Left lung (tissue), 10 donors: ENCODE data around the gene PRRT2. TPM values are rescaled to one million over a fixed set of nuclear protein-coding genes. Genes with fewer than 3 reads are reported as not detected.

ENCODE experiments used
- ATAC-seq: fragments of 200-7000 bp; cut with Tn5 transposase; one replicate; pipeline ENCODE4 v1.9.1; 2020; ENCODE audit warnings: moderate library complexity
- DNase-seq, 4 donors: peaks; one replicate each; pipeline ENCODE4 v3.0.0-alpha.2; 2013 to 2020
- H3K27ac ChIP-seq, 2 donors: fragments of 200-600 bp; sonication (generic) in 1 of 2; one replicate each; pipeline versions ENCODE4 v1.5.0 to v1.8.0; 2020 to 2021
- H3K27me3 ChIP-seq, 2 donors: fragments of 200-600 bp; sonication (generic) in 1 of 2; one replicate each; pipeline versions ENCODE4 v1.5.0 to v1.8.0; 2020 to 2021
- H3K36me3 ChIP-seq, 2 donors: fragments of 200-600 bp; sonication (generic) in 1 of 2; one replicate each; pipeline versions ENCODE4 v1.5.0 to v1.8.0; 2020 to 2021
- H3K4me1 ChIP-seq, 2 donors: fragments of 200-600 bp; one replicate each; pipeline ENCODE4 v1.8.0; 2021
- H3K4me3 ChIP-seq, 2 donors: fragments of 200-600 bp; sonication (generic) in 1 of 2; one replicate each; pipeline versions ENCODE4 v1.5.0 to v1.8.0; 2020 to 2021; ENCODE audit warnings: mild to moderate bottlenecking in 1 of 2
- H3K9me3 ChIP-seq, 2 donors: fragments of 200-600 bp; sonication (generic) in 1 of 2; one replicate each; pipeline versions ENCODE4 v1.5.0 to v1.8.0; 2020 to 2021
- intact Hi-C, 2 donors: fragments of 100-400 bp; cut with DNase I; formaldehyde crosslinking; loops; one replicate each; pipeline versions ENCODE4 v1.11.2 to v1.14.2; 2022
- polyA plus RNA-seq, 6 donors: library from polyadenylated mRNA; unstranded; fragments of 120-200 nt; gene quantifications; one replicate each; pipeline ENCODE4 v1.2.1, GENCODE V29; 2013; ENCODE audit not compliant: insufficient read length in 6 of 6
- total RNA-seq, 2 donors: library from RNA; stranded (reverse); fragmentation: NEBNext Ultra II Directional; extraction: Animal tissue kit (Norgen Biotek cat#: 25700); gene quantifications; one replicate each; pipeline ENCODE4 v1.2.1, GENCODE V29; 2021
- TF ChIP-seq, protein P1 (sequence below), 2 donors: fragments of 200-600 bp; sonication (generic) in 1 of 2; IDR thresholded peaks; one replicate each; pipeline versions ENCODE4 v1.5.0 to v1.8.0; 2021; ENCODE audit warnings: antibody characterized with exemption in 2 of 2
- donor health status: DM: no; HTN: yes; CAD: no.
- donor health status: DM: no; HTN: no; CAD: no.

PRRT2 gene
- total and polyA plus RNA-seq, 8 donors = 0.94 to 15.1 (median 10.6) TPM

DNA sequence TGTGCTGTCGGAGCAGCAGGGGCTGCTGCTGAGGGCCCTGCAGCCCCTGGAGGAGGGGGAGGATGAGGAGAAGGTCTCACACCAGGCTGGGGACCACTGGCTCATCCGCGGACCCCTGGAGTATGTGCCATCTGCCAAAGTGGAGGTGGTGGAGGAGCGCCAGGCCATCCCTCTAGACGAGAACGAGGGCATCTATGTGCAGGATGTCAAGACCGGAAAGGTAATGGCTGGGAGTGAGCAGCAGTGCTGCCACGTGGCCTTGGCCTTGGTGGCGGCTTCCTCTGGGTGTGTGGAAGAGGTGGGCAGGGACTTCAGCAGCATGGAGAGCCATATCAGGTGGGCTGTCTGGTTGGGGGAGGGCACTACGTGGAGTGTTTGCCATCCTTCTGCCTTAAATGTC lies 28.2 kb downstream of the PRRT2 start:
- intact Hi-C loops = no loop called here
- H3K36me3 ChIP-seq = peaks cover 0 to 98% of the 10 kb centered on the region in 2 donors
- H3K4me1 ChIP-seq = peaks cover 0 to 5% of the 10 kb centered on the region in 2 donors
- DNase-seq = no peak
- H3K27me3 ChIP-seq = no peaks in the 10 kb centered on the region
- TF ChIP-seq, protein P1, sequence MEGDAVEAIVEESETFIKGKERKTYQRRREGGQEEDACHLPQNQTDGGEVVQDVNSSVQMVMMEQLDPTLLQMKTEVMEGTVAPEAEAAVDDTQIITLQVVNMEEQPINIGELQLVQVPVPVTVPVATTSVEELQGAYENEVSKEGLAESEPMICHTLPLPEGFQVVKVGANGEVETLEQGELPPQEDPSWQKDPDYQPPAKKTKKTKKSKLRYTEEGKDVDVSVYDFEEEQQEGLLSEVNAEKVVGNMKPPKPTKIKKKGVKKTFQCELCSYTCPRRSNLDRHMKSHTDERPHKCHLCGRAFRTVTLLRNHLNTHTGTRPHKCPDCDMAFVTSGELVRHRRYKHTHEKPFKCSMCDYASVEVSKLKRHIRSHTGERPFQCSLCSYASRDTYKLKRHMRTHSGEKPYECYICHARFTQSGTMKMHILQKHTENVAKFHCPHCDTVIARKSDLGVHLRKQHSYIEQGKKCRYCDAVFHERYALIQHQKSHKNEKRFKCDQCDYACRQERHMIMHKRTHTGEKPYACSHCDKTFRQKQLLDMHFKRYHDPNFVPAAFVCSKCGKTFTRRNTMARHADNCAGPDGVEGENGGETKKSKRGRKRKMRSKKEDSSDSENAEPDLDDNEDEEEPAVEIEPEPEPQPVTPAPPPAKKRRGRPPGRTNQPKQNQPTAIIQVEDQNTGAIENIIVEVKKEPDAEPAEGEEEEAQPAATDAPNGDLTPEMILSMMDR (IDR thresholded peaks at IDR 0.05) = no peak
- no peak for ATAC-seq
- H3K27ac ChIP-seq = no peak overlapping the region
- no peaks in the 10 kb centered on the region for H3K9me3 ChIP-seq
- H3K4me3 ChIP-seq = no peak overlapping the region

DNA sequence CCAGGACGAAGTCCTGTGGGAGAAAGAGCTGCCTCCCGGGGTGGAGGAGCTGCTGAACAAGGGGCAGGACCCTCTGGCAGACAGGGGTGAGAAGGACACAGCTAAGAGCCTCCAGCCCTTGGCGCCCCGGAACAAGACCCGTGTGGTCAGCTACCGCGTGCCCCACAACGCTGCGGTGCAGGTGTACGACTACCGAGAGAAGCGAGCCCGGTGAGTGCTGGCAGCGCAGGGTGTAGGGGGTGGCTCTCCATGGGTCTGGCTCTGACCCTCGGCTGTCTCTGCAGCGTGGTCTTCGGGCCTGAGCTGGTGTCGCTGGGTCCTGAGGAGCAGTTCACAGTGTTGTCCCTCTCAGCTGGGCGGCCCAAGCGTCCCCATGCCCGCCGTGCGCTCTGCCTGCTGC lies 29.6 kb downstream of the PRRT2 start:
- Histone ChIP-seq H3K36me3 (peaks cover 0 to 98% of the 10 kb centered on the region in 2 donors), H3K27me3 (no peaks in the 10 kb centered on the region), H3K27ac (no peak overlapping the region), H3K9me3 (no peaks in the 10 kb centered on the region), H3K4me1 (peaks cover 0 to 15% of the 10 kb centered on the region in 2 donors), H3K4me3 (no peak overlapping the region)
- DNase-seq (no peak), ATAC-seq (no peak)
- intact Hi-C loops = no loop called here
- TF ChIP-seq, protein P1 (IDR thresholded peaks at IDR 0.05) = no peak

GRCh38 chr16:29842732-29843346 lies 30.8 kb downstream of the PRRT2 start:
- Histone ChIP-seq H3K36me3 (peaks cover 0 to 98% of the 10 kb centered on the region in 2 donors), H3K9me3 (no peaks in the 10 kb centered on the region), H3K4me3 (no peak overlapping the region), H3K4me1 (peaks cover 0 to 15% of the 10 kb centered on the region in 2 donors), H3K27ac (no peak overlapping the region), H3K27me3 (no peaks in the 10 kb centered on the region)
- DNase-seq (no peak), ATAC-seq (no peak)
- TF ChIP-seq, protein P1 (IDR thresholded peaks at IDR 0.05) = no peak
- intact Hi-C loops = no loop called here

- H3K4me3 ChIP-seq = no peak overlapping the region
- H3K4me1 ChIP-seq = peaks cover 0 to 22% of the 10 kb centered on the region in 2 donors
- ATAC-seq (no peak), DNase-seq (no peak)
- peaks cover 0 to 98% of the 10 kb centered on the region in 2 donors for H3K36me3 ChIP-seq
- no peaks in the 10 kb centered on the region for H3K9me3 ChIP-seq
- intact Hi-C loops = no loop called here
- TF ChIP-seq, protein P1 (IDR thresholded peaks at IDR 0.05) = no peak
- peak overlapping the region; percentile 23 to 48 for H3K27ac ChIP-seq
- no peaks in the 10 kb centered on the region for H3K27me3 ChIP-seq
Measured at GRCh38 chr16:29843931-29844330, 31.9 kb downstream of the PRRT2 start.

GRCh38 chr16:29844575-29845331 lies 32.8 kb downstream of the PRRT2 start:
- peak overlapping the region; percentile 23 to 48 for H3K27ac ChIP-seq
- peak; percentile 71 for ATAC-seq
- no peaks in the 10 kb centered on the region for H3K27me3 ChIP-seq
- peaks cover 0 to 23% of the 10 kb centered on the region in 2 donors for H3K4me1 ChIP-seq
- intact Hi-C loops = no loop called here
- TF ChIP-seq, protein P1 (IDR thresholded peaks at IDR 0.05) = no peak
- peaks cover 0 to 96% of the 10 kb centered on the region in 2 donors for H3K36me3 ChIP-seq
- H3K9me3 ChIP-seq = no peaks in the 10 kb centered on the region
- peak in 2 of 4 donors; percentile 76 to 85 for DNase-seq
- no peak overlapping the region for H3K4me3 ChIP-seq
